ENCODE results near the gene TMCO1. TPM values are rescaled to one million over a fixed set of nuclear protein-coding genes. Genes with fewer than 3 reads are reported as not detected.
"Not testable (repeated sequence)": the region's sequence is repeated elsewhere in the genome, so short reads cannot be mapped to it uniquely, and the experiment has no call there.

TMCO1 gene
- total and polyA plus RNA-seq, 4 donors = 81.4 to 147 (median 118) TPM

GRCh38 chr1:165717918-165718515 lies 50.7 kb downstream of the TMCO1 start:
- Histone ChIP-seq H3K27ac (ENCODE audit: low read depth, low read length) (no peak overlapping the region), H3K4me1 (ENCODE audit: control insufficient read depth, insufficient read depth, low read length) (no peaks in the 10 kb centered on the region), H3K4me3 (ENCODE audit: low read depth, low read length) (no peak overlapping the region), H3K27me3 (ENCODE audit: control insufficient read depth, insufficient read depth, low read length) (no peaks in the 10 kb centered on the region), H3K36me3 (ENCODE audit: control insufficient read depth, insufficient read depth, low read length) (no peaks in the 10 kb centered on the region), H3K9me3 (ENCODE audit: control insufficient read depth, insufficient read depth, low read length) (no peaks in the 10 kb centered on the region)
- DNase-seq (ENCODE audit: low read depth in 4 of 6, low spot score in 6 of 6) = peak in 4 of 6 donors; percentile 21 to 89 (median 66)
- 36% methylated on average over 2 of the region's 4 CpGs for WGBS (ENCODE audit: insufficient coverage)

GRCh38 chr1:165716265-165717051 lies 52.2 kb downstream of the TMCO1 start:
- not testable (repeated sequence) for DNase-seq (ENCODE audit: low read depth in 4 of 6, low spot score in 6 of 6); H3K4me3 ChIP-seq (ENCODE audit: low read depth, low read length); H3K27ac ChIP-seq (ENCODE audit: low read depth, low read length); H3K4me1 ChIP-seq (ENCODE audit: control insufficient read depth, insufficient read depth, low read length); H3K36me3 ChIP-seq (ENCODE audit: control insufficient read depth, insufficient read depth, low read length); H3K27me3 ChIP-seq (ENCODE audit: control insufficient read depth, insufficient read depth, low read length); H3K9me3 ChIP-seq (ENCODE audit: control insufficient read depth, insufficient read depth, low read length)
- WGBS (ENCODE audit: insufficient coverage) = 100% methylated on average over 3 of the region's 8 CpGs

GRCh38 chr1:165712764-165713163 lies 55.9 kb downstream of the TMCO1 start:
- H3K36me3 ChIP-seq (ENCODE audit: control insufficient read depth, insufficient read depth, low read length) = no peaks in the 10 kb centered on the region
- DNase-seq (ENCODE audit: low read depth in 4 of 6, low spot score in 6 of 6) = no peak
- WGBS (ENCODE audit: insufficient coverage) = no CpG with 5 or more reads among the region's 5 CpGs

GRCh38 chr1:165707984-165708706 lies 60.5 kb downstream of the TMCO1 start:
- Histone ChIP-seq H3K4me3 (ENCODE audit: low read depth, low read length) (no peak overlapping the region), H3K27ac (ENCODE audit: low read depth, low read length) (no peak overlapping the region), H3K27me3 (ENCODE audit: control insufficient read depth, insufficient read depth, low read length) (no peaks in the 10 kb centered on the region), H3K4me1 (ENCODE audit: control insufficient read depth, insufficient read depth, low read length) (no peaks in the 10 kb centered on the region), H3K9me3 (ENCODE audit: control insufficient read depth, insufficient read depth, low read length) (no peaks in the 10 kb centered on the region), H3K36me3 (ENCODE audit: control insufficient read depth, insufficient read depth, low read length) (no peaks in the 10 kb centered on the region)
- DNase-seq (ENCODE audit: low read depth in 4 of 6, low spot score in 6 of 6) = no peak
- WGBS (ENCODE audit: insufficient coverage) = 89% methylated on average over 10 of the region's 11 CpGs

More at GRCh38 chr1:165712764-165713163, 55.9 kb downstream of the TMCO1 start:
- no peaks in the 10 kb centered on the region for H3K9me3 ChIP-seq (ENCODE audit: control insufficient read depth, insufficient read depth, low read length)
- no peaks in the 10 kb centered on the region for H3K27me3 ChIP-seq (ENCODE audit: control insufficient read depth, insufficient read depth, low read length)
- H3K27ac ChIP-seq (ENCODE audit: low read depth, low read length) = no peak overlapping the region
- H3K4me1 ChIP-seq (ENCODE audit: control insufficient read depth, insufficient read depth, low read length) = no peaks in the 10 kb centered on the region
- no peak overlapping the region for H3K4me3 ChIP-seq (ENCODE audit: low read depth, low read length)

- H3K27me3 ChIP-seq (ENCODE audit: control insufficient read depth, insufficient read depth, low read length) = no peaks in the 10 kb centered on the region
- no peaks in the 10 kb centered on the region for H3K9me3 ChIP-seq (ENCODE audit: control insufficient read depth, insufficient read depth, low read length)
- H3K36me3 ChIP-seq (ENCODE audit: control insufficient read depth, insufficient read depth, low read length) = no peaks in the 10 kb centered on the region
- H3K4me3 ChIP-seq (ENCODE audit: low read depth, low read length) = no peak overlapping the region
- no peak overlapping the region for H3K27ac ChIP-seq (ENCODE audit: low read depth, low read length)
- WGBS (ENCODE audit: insufficient coverage) = no CpG with 5 or more reads among the region's 2 CpGs
- no peak for DNase-seq (ENCODE audit: low read depth in 4 of 6, low spot score in 6 of 6)
- H3K4me1 ChIP-seq (ENCODE audit: control insufficient read depth, insufficient read depth, low read length) = peaks cover 5% of the 10 kb centered on the region
These were observed 65.0 kb downstream of the TMCO1 start for GRCh38 chr1:165703648-165704047.

- not testable (repeated sequence) for H3K9me3 ChIP-seq (ENCODE audit: control insufficient read depth, insufficient read depth, low read length); H3K27ac ChIP-seq (ENCODE audit: low read depth, low read length); H3K4me1 ChIP-seq (ENCODE audit: control insufficient read depth, insufficient read depth, low read length); H3K36me3 ChIP-seq (ENCODE audit: control insufficient read depth, insufficient read depth, low read length); H3K4me3 ChIP-seq (ENCODE audit: low read depth, low read length); DNase-seq (ENCODE audit: low read depth in 4 of 6, low spot score in 6 of 6); H3K27me3 ChIP-seq (ENCODE audit: control insufficient read depth, insufficient read depth, low read length)
- WGBS (ENCODE audit: insufficient coverage) = no CpG with 5 or more reads among the region's 7 CpGs
These were observed 66.7 kb downstream of the TMCO1 start for GRCh38 chr1:165701922-165702321.

GRCh38 chr1:165699577-165699976 lies 69.1 kb downstream of the TMCO1 start:
- Histone ChIP-seq H3K4me3 (ENCODE audit: low read depth, low read length) (no peak overlapping the region), H3K27me3 (ENCODE audit: control insufficient read depth, insufficient read depth, low read length) (no peaks in the 10 kb centered on the region), H3K9me3 (ENCODE audit: control insufficient read depth, insufficient read depth, low read length) (no peaks in the 10 kb centered on the region), H3K4me1 (ENCODE audit: control insufficient read depth, insufficient read depth, low read length) (peaks cover 9% of the 10 kb centered on the region), H3K36me3 (ENCODE audit: control insufficient read depth, insufficient read depth, low read length) (no peaks in the 10 kb centered on the region), H3K27ac (ENCODE audit: low read depth, low read length) (no peak overlapping the region)
- WGBS (ENCODE audit: insufficient coverage) = no CpG with 5 or more reads among the region's 3 CpGs
- DNase-seq (ENCODE audit: low read depth in 4 of 6, low spot score in 6 of 6) = no peak

- WGBS (ENCODE audit: insufficient coverage) = 0% methylated on average over 2 of the region's 7 CpGs
- peak in 1 of 6 donors; percentile 57 for DNase-seq (ENCODE audit: low read depth in 4 of 6, low spot score in 6 of 6)
- H3K36me3 ChIP-seq (ENCODE audit: control insufficient read depth, insufficient read depth, low read length) = no peaks in the 10 kb centered on the region
- peak overlapping the region; percentile 86 for H3K4me3 ChIP-seq (ENCODE audit: low read depth, low read length)
- peaks cover 9% of the 10 kb centered on the region for H3K4me1 ChIP-seq (ENCODE audit: control insufficient read depth, insufficient read depth, low read length)
- H3K27ac ChIP-seq (ENCODE audit: low read depth, low read length) = peak overlapping the region; percentile 97
- H3K9me3 ChIP-seq (ENCODE audit: control insufficient read depth, insufficient read depth, low read length) = no peaks in the 10 kb centered on the region
- no peaks in the 10 kb centered on the region for H3K27me3 ChIP-seq (ENCODE audit: control insufficient read depth, insufficient read depth, low read length)
These were observed 70.0 kb downstream of the TMCO1 start for GRCh38 chr1:165698761-165699052.

GRCh38 chr1:165697881-165698760 lies 70.5 kb downstream of the TMCO1 start, which contains the start of gene ALDH9A1:
Gene ALDH9A1, minus strand, starts transcription at chr1:165698562. Its CDS starts 4 bp downstream, at chr1:165698558.
- H3K4me3 ChIP-seq (ENCODE audit: low read depth, low read length) = peak within 1 kb of the TSS; percentile 86
- H3K4me1 ChIP-seq (ENCODE audit: control insufficient read depth, insufficient read depth, low read length) = peaks cover 9% of the 10 kb centered on the region
- no peaks in the 10 kb centered on the region for H3K27me3 ChIP-seq (ENCODE audit: control insufficient read depth, insufficient read depth, low read length)
- peak within 1 kb of the TSS; percentile 97 for H3K27ac ChIP-seq (ENCODE audit: low read depth, low read length)
- WGBS (ENCODE audit: insufficient coverage) = 0% methylated on average over 64 of the region's 65 CpGs
- no peaks in the 10 kb centered on the region for H3K36me3 ChIP-seq (ENCODE audit: control insufficient read depth, insufficient read depth, low read length)
- no peaks in the 10 kb centered on the region for H3K9me3 ChIP-seq (ENCODE audit: control insufficient read depth, insufficient read depth, low read length)
- peak; percentile 65 to 95 (median 74) for DNase-seq (ENCODE audit: low read depth in 4 of 6, low spot score in 6 of 6)

Data from spinal cord (tissue), 10 donors.